ENCODE measurements around the gene CDH5. TPM values are rescaled to one million over a fixed set of nuclear protein-coding genes. Genes with fewer than 3 reads are reported as not detected.

CDH5 gene
- total and polyA plus RNA-seq, 2 of the 8 experiments (the other 6 are each of a cell fraction or from before 2014, with no cell fraction given), result 0.32 TPM

- H2AK5ac ChIP-seq (ENCODE audit: low read depth, low read length), result no peak overlapping the region
- no peak overlapping the region for H4K5ac ChIP-seq (ENCODE audit: insufficient read length, low read depth, low read length)
- DNase-seq (ENCODE audit: low read depth in 1 of 2, low spot score in 2 of 2) (no peak), FAIRE-seq (no peak)
- no peak overlapping the region for H3K18ac ChIP-seq (ENCODE audit: extremely low read depth, low read length)
- no peak overlapping the region for H3K23ac ChIP-seq (ENCODE audit: insufficient read length)
- no peak overlapping the region for H3K27ac ChIP-seq (ENCODE audit: low read depth, low read length)
- H3K56ac ChIP-seq (replicated peaks; ENCODE audit: insufficient read length, low read depth, low read length), result no peak overlapping the region
- no peak overlapping the region for H2BK15ac ChIP-seq (ENCODE audit: low read length)
- peaks cover 0 to 6% (median 1%) of the 10 kb centered on the region in 4 experiments; a peak in 3 of 7 replicates for H3K4me1 ChIP-seq (replicated peaks in 1 of 4; ENCODE audit: control insufficient read depth in 3 of 4, insufficient read depth in 4 of 4, low read length in 3 of 4)
- no peaks in the 10 kb centered on the region for H3K79me2 ChIP-seq (ENCODE audit: control insufficient read depth in 1 of 2, insufficient read depth in 2 of 2, low read length in 2 of 2)
- H2BK20ac ChIP-seq (ENCODE audit: low read length), result no peak overlapping the region
- POLR2A ChIA-PET (ENCODE audit: partially characterized antibody), result interaction anchor here (0.6 kb wide), 1 partner anchor 20 kb away, joined by 3 read pairs; no protein-coding TSS in a partner anchor
- CTCF ChIA-PET (ENCODE audit: partially characterized antibody), result interaction anchor here (3.4 to 10.0 kb wide), 4 partner anchors 13 to 123 kb away, joined by 14 to 193 read pairs (median 61); partner anchors contain the start of gene CDH5
- 0 out of 2 replicates have a peak, but pooled peaks cover 2% of the 10 kb centered on the region for H3K23me2 ChIP-seq (ENCODE audit: low read depth, low read length)
- H3K4ac ChIP-seq (replicated peaks; ENCODE audit: insufficient read length, low read depth, low read length), result no peak overlapping the region
- H3K4me2 ChIP-seq (ENCODE audit: insufficient read depth in 1 of 2, low read depth in 2 of 2, low read length in 2 of 2), result no peak overlapping the region
- H2BK12ac ChIP-seq (ENCODE audit: low read depth, low read length), result no peak overlapping the region
- no peak overlapping the region for H2BK120ac ChIP-seq (replicated peaks; ENCODE audit: low read depth, low read length)
- no peak overlapping the region for H3K9ac ChIP-seq (replicated peaks in 1 of 4; ENCODE audit: extremely low read depth in 1 of 4, low read depth in 3 of 4, low read length in 3 of 4)
- H3K27me3 ChIP-seq (replicated peaks in 1 of 4; ENCODE audit: control insufficient read depth in 3 of 4, extremely low read depth in 1 of 4, insufficient read depth in 3 of 4, low read length in 3 of 4), result peaks cover 0 to 3% (median 0%) of the 10 kb centered on the region in 4 experiments; a peak in 1 of 7 replicates
- 0 out of 4 replicates have a peak, but pooled peaks cover 0 to 4% of the 10 kb centered on the region in 2 experiments for H3K9me3 ChIP-seq (ENCODE audit: insufficient read depth in 2 of 2, low read depth in 1 of 2, low read length in 1 of 2)
- no peak overlapping the region for H3K14ac ChIP-seq (ENCODE audit: insufficient read length)
- H2AFZ ChIP-seq (ENCODE audit: low read length), result no peak overlapping the region
- no peaks in the 10 kb centered on the region for H3K36me3 ChIP-seq (ENCODE audit: control insufficient read depth in 2 of 4, insufficient read depth in 4 of 4, low read length in 3 of 4)
- WGBS, 2 experiments (ENCODE audit: extremely low coverage in 1 of 2, insufficient coverage in 1 of 2, insufficient read length in 1 of 2, insufficient replicate concordance in 2 of 2, low coverage in 1 of 2, low lambda C conversion rate in 2 of 2, missing lambda C conversion rate in 1 of 2), result 69% methylated on average over 8 of the region's 8 CpGs; no CpG with 5 or more reads in 1 of the 2 experiments
- no peaks in the 10 kb centered on the region for H3K79me1 ChIP-seq (ENCODE audit: low read depth, low read length)
- no peak for TF ChIP-seq ATF3 (IDR thresholded peaks at IDR 0.05; ENCODE audit: insufficient read depth, low read depth, low read length)
- no peak for TF ChIP-seq ASH2L (IDR thresholded peaks at IDR 0.05; ENCODE audit: low read length)
- TF ChIP-seq SP1 (IDR thresholded peaks at IDR 0.05; ENCODE audit: low read depth, low read length), result no peak
- no peak for TF ChIP-seq SIN3A (conservative IDR thresholded peaks at IDR 0.05 in 1 of 2, IDR thresholded peaks at IDR 0.05 in 1 of 2; ENCODE audit: low read depth in 1 of 2, low read length in 2 of 2)
- no peak for TF ChIP-seq ZNF274 (IDR thresholded peaks at IDR 0.05; ENCODE audit: borderline replicate concordance, extremely low read depth, low read length)
- TF ChIP-seq JUN (IDR thresholded peaks at IDR 0.05; ENCODE audit: low read depth, low read length), result no peak
- no peak for TF ChIP-seq RBBP5 (IDR thresholded peaks at IDR 0.05; ENCODE audit: borderline replicate concordance, low read depth, low read length)
- no peak for TF ChIP-seq NANOG (IDR thresholded peaks at IDR 0.05; ENCODE audit: insufficient read depth, low read depth, low read length, poor library complexity, severe bottlenecking)
- TF ChIP-seq HDAC2 (IDR thresholded peaks at IDR 0.05; ENCODE audit: borderline replicate concordance in 1 of 2, low read depth in 2 of 2, low read length in 2 of 2), result no peak
- TF ChIP-seq BRCA1 (IDR thresholded peaks at IDR 0.05; ENCODE audit: low read depth, low read length), result no peak
- TF ChIP-seq CBX5 (IDR thresholded peaks at IDR 0.05; ENCODE audit: low read depth, low read length), result no peak
- no peak for TF ChIP-seq SP4 (IDR thresholded peaks at IDR 0.05; ENCODE audit: low read length)
- no peaks in the 10 kb centered on the region for H4K20me1 ChIP-seq (replicated peaks in 1 of 2; ENCODE audit: control insufficient read depth in 1 of 2, insufficient read depth in 2 of 2, low read length in 2 of 2)
- no peak overlapping the region for H4K8ac ChIP-seq (ENCODE audit: extremely low read depth, insufficient read depth, low read length)
- H3K4me3 ChIP-seq (ENCODE audit: extremely low read depth in 1 of 4, insufficient read depth in 2 of 4, low read depth in 3 of 4, low read length in 4 of 4), result no peak overlapping the region
- no peak overlapping the region for H2BK5ac ChIP-seq (ENCODE audit: low read depth, low read length)
- no peak overlapping the region for H4K91ac ChIP-seq (replicated peaks; ENCODE audit: insufficient read length, low read length)
These were observed 11.0 kb upstream of the CDH5 start for GRCh38 chr16:66355526-66355925.
